Stimulated activated CD4-positive, alpha-beta T cell treated with anti-CD3 and anti-CD28 coated beads, TNF-alpha, amount 100 ng/mL, for 48 hours (primary cell): ENCODE results near the gene RAD51B.

Source experiments
- DNase-seq, 3 donors: peaks; one replicate each; pipeline ENCODE4 v3.0.0-alpha.2; 2020; ENCODE audit warnings: low read depth in 3 of 3

RAD51B gene

GRCh38 chr14:68477461-68478085 is 658.0 kb downstream of the RAD51B start:
- no peak for DNase-seq

- no peak for DNase-seq
Measured at GRCh38 chr14:68479247-68479646, 659.7 kb downstream of the RAD51B start.

- no peak for DNase-seq
Measured at GRCh38 chr14:68482018-68482417, 662.4 kb downstream of the RAD51B start.

GRCh38 chr14:68482772-68483395 is 663.3 kb downstream of the RAD51B start:
- no peak for DNase-seq

- DNase-seq: no peak
Measured at GRCh38 chr14:68486033-68486732, 666.6 kb downstream of the RAD51B start.

GRCh38 chr14:68486809-68487208 is 667.2 kb downstream of the RAD51B start:
- DNase-seq: no peak

- no peak for DNase-seq
Measured at GRCh38 chr14:68487805-68488590, 668.4 kb downstream of the RAD51B start.

GRCh38 chr14:68491793-68492192 is 672.2 kb downstream of the RAD51B start:
- DNase-seq: no peak

GRCh38 chr14:68492381-68493151 is 673.0 kb downstream of the RAD51B start:
- DNase-seq: no peak

GRCh38 chr14:68493152-68493911 is 673.8 kb downstream of the RAD51B start:
- DNase-seq: no peak

- no peak for DNase-seq
Measured at GRCh38 chr14:68495101-68496039, 675.8 kb downstream of the RAD51B start.

- no peak for DNase-seq
Measured at GRCh38 chr14:68497011-68497410, 677.4 kb downstream of the RAD51B start.

- no peak for DNase-seq
Measured at GRCh38 chr14:68499451-68499850, 679.9 kb downstream of the RAD51B start.

GRCh38 chr14:68501171-68501570 is 681.6 kb downstream of the RAD51B start:
- DNase-seq: no peak

GRCh38 chr14:68501614-68502052 is 682.1 kb downstream of the RAD51B start:
- no peak for DNase-seq

- DNase-seq: no peak
Measured at GRCh38 chr14:68502230-68502629, 682.7 kb downstream of the RAD51B start.

- DNase-seq: no peak
Measured at GRCh38 chr14:68503186-68503825, 683.7 kb downstream of the RAD51B start.

GRCh38 chr14:68504861-68505260 is 685.3 kb downstream of the RAD51B start:
- DNase-seq: no peak

- no peak for DNase-seq
Measured at GRCh38 chr14:68506021-68506644, 686.6 kb downstream of the RAD51B start.
